ENCODE measurements around the gene GUCA1A.

GRCh38 chr6:42162384-42162783 lies 10.8 kb upstream of the GUCA1A start:
- no peak for TF ChIP-seq EZH2 (IDR thresholded peaks at IDR 0.05)
- TF ChIP-seq POLR2AphosphoS5 (IDR thresholded peaks at IDR 0.05; ENCODE audit: borderline replicate concordance, low read depth, low read length): no peak

Data from SK-N-MC (cell line).